ENCODE data around the gene CFAP126. TPM values are rescaled to one million over a fixed set of nuclear protein-coding genes. Genes with fewer than 3 reads are reported as not detected.
"Not testable (repeated sequence)": the region's sequence is repeated elsewhere in the genome, so short reads cannot be mapped to it uniquely, and the experiment has no call there.

The CFAP126 gene
- total and polyA plus RNA-seq, 2 of the 13 experiments (the other 11 are each of a cell fraction or from before 2014, with no cell fraction given): not detected

GRCh38 chr1:161367684-161368400 is at the start of gene CFAP126 (continued):
- TF ChIP-seq DMTF1 (CRISPR knock-in tag; IDR thresholded peaks at IDR 0.05) (no peak), ISL2 (CRISPR knock-in tag; IDR thresholded peaks at IDR 0.05) (peak; percentile 49; the same call in 1 of the 2 replicates)

GRCh38 chr1:161413050-161413449 is 45.4 kb upstream of the CFAP126 start:
- WGBS (ENCODE audit: low lambda C conversion rate): 11% methylated on average over 7 of the region's 7 CpGs

GRCh38 chr1:161410636-161410970 is 42.9 kb upstream of the CFAP126 start:
- H3K4me2 ChIP-seq (ENCODE audit: low read depth, low read length); H3K27ac ChIP-seq (ENCODE audit: extremely low read length, insufficient read depth, low read length); CTCF ChIA-PET (ENCODE audit: low intra/inter-chr PET ratio, low total read pairs); ATAC-seq; H3K9me3 ChIP-seq (ENCODE audit: low read length); BruUV-seq (replicated peaks); FAIRE-seq; POLR2A ChIA-PET; in situ Hi-C loops (cut with HindIII; ENCODE audit: extremely low pct_ligation_motif_present, low pct_unique_long_range_greater_than_20kb); H3K27me3 ChIP-seq (ENCODE audit: control insufficient read depth in 1 of 2, insufficient read depth in 2 of 2, low read length in 2 of 2); DNase-seq (ENCODE audit: low spot score); H3K79me2 ChIP-seq (ENCODE audit: insufficient read depth, low read length); H2AFZ ChIP-seq (ENCODE audit: low read length); H3K9ac ChIP-seq (ENCODE audit: insufficient read depth, low read depth, low read length); H3K36me3 ChIP-seq (replicated peaks in 1 of 2; ENCODE audit: control insufficient read depth in 1 of 2, insufficient read depth in 2 of 2, low read length in 2 of 2); intact Hi-C loops (cut with micrococcal nuclease; ENCODE audit: unreplicated experiment); H4K20me1 ChIP-seq (ENCODE audit: insufficient read depth, low read length); H3K4me3 ChIP-seq (replicated peaks in 1 of 3; ENCODE audit: insufficient read depth in 1 of 3, low read depth in 2 of 3, low read length in 3 of 3): not testable (repeated sequence)
- peaks cover 40% of the 10 kb centered on the region for H3K4me1 ChIP-seq (ENCODE audit: insufficient read depth, low read length)
- WGBS (ENCODE audit: low lambda C conversion rate): 47% methylated on average over 4 of the region's 4 CpGs

More at GRCh38 chr1:161413050-161413449, 45.4 kb upstream of the CFAP126 start:
- H3K79me2 ChIP-seq (ENCODE audit: insufficient read depth, low read length); H2AFZ ChIP-seq (ENCODE audit: low read length); FAIRE-seq; ATAC-seq; H3K9ac ChIP-seq (ENCODE audit: insufficient read depth, low read depth, low read length); CTCF ChIA-PET (ENCODE audit: low intra/inter-chr PET ratio, low total read pairs); intact Hi-C loops (cut with micrococcal nuclease; ENCODE audit: unreplicated experiment); in situ Hi-C loops (cut with HindIII; ENCODE audit: extremely low pct_ligation_motif_present, low pct_unique_long_range_greater_than_20kb); DNase-seq (ENCODE audit: low spot score); H4K20me1 ChIP-seq (ENCODE audit: insufficient read depth, low read length); BruUV-seq (replicated peaks); H3K9me3 ChIP-seq (ENCODE audit: low read length); H3K27ac ChIP-seq (ENCODE audit: extremely low read length, insufficient read depth, low read length); H3K36me3 ChIP-seq (replicated peaks in 1 of 2; ENCODE audit: control insufficient read depth in 1 of 2, insufficient read depth in 2 of 2, low read length in 2 of 2); H3K27me3 ChIP-seq (ENCODE audit: control insufficient read depth in 1 of 2, insufficient read depth in 2 of 2, low read length in 2 of 2): not testable (repeated sequence)
- H3K4me2 ChIP-seq (ENCODE audit: low read depth, low read length): peak overlapping the region; percentile 55
- POLR2A ChIA-PET: interaction anchor here (1.3 kb wide), 1 partner anchor 194 kb away, joined by 4 read pairs; no protein-coding TSS in a partner anchor
- TF ChIP-seq GZF1 (CRISPR knock-in tag; IDR thresholded peaks at IDR 0.05): peak; percentile 83; the same call in 1 of the 2 replicates
- peak overlapping the region in 1 of 3 experiments; percentile 50; a peak in 1 of 6 replicates for H3K4me3 ChIP-seq (replicated peaks in 1 of 3; ENCODE audit: insufficient read depth in 1 of 3, low read depth in 2 of 3, low read length in 3 of 3)
- peaks cover 40% of the 10 kb centered on the region for H3K4me1 ChIP-seq (ENCODE audit: insufficient read depth, low read length)

GRCh38 chr1:161409848-161410635 is 42.4 kb upstream of the CFAP126 start:
- H4K20me1 ChIP-seq (ENCODE audit: insufficient read depth, low read length); intact Hi-C loops (cut with micrococcal nuclease; ENCODE audit: unreplicated experiment); H3K36me3 ChIP-seq (replicated peaks in 1 of 2; ENCODE audit: control insufficient read depth in 1 of 2, insufficient read depth in 2 of 2, low read length in 2 of 2); H3K27me3 ChIP-seq (ENCODE audit: control insufficient read depth in 1 of 2, insufficient read depth in 2 of 2, low read length in 2 of 2); H3K4me3 ChIP-seq (replicated peaks in 1 of 3; ENCODE audit: insufficient read depth in 1 of 3, low read depth in 2 of 3, low read length in 3 of 3); in situ Hi-C loops (cut with HindIII; ENCODE audit: extremely low pct_ligation_motif_present, low pct_unique_long_range_greater_than_20kb); H3K27ac ChIP-seq (ENCODE audit: extremely low read length, insufficient read depth, low read length); DNase-seq (ENCODE audit: low spot score); FAIRE-seq; H3K9ac ChIP-seq (ENCODE audit: insufficient read depth, low read depth, low read length); BruUV-seq (replicated peaks); H3K9me3 ChIP-seq (ENCODE audit: low read length); H3K79me2 ChIP-seq (ENCODE audit: insufficient read depth, low read length); H2AFZ ChIP-seq (ENCODE audit: low read length); ATAC-seq; CTCF ChIA-PET (ENCODE audit: low intra/inter-chr PET ratio, low total read pairs): not testable (repeated sequence)
- POLR2A ChIA-PET: interaction anchor here (1.4 kb wide), 1 partner anchor 184 kb away, joined by 3 read pairs; the partner anchor contains the start of gene TOMM40L
- Histone ChIP-seq H3K4me1 (ENCODE audit: insufficient read depth, low read length) (peaks cover 40% of the 10 kb centered on the region), H3K4me2 (ENCODE audit: low read depth, low read length) (peak overlapping the region; percentile 56)
- WGBS (ENCODE audit: low lambda C conversion rate): 73% methylated on average over 11 of the region's 13 CpGs

Data from HepG2 (cell line).